GM12878 (cell line): Measurements from ENCODE around the gene PGLYRP2. TPM values are rescaled to one million over a fixed set of nuclear protein-coding genes. Genes with fewer than 3 reads are reported as not detected.

Experiments used
- ATAC-seq: fragments of 200-7000 bp; cut with Tn5 transposase; 3 replicates; pipeline ENCODE4 v1.9.1; 2020; ENCODE audit warnings: mild to moderate bottlenecking, moderate library complexity
- BruUV-seq: library from RNA; stranded (reverse); fragments of 400-500 nt; replicated peaks from 2 replicates; lab custom pipeline; 2021; lab: Mats Ljungman, UMichigan
- CTCF ChIA-PET: fragments of 300-600 bp; sonication (Branson Sonifier 250); formaldehyde crosslinking; extraction: SDS; loops from one replicate; lab custom pipeline; 2021; ENCODE audit warnings: inconsistent platforms; lab: Yijun Ruan, JAX
- POLR2A ChIA-PET: fragments of 350-600 bp; formaldehyde crosslinking; extraction: SDS; loops from one replicate; lab custom pipeline; 2021; ENCODE audit warnings: inconsistent platforms; lab: Charles Lee
- RAD21 ChIA-PET: fragments of 300-600 bp; sonication (Branson Sonifier 250); formaldehyde crosslinking; loops from one replicate; lab custom pipeline; 2023; ENCODE audit warnings: antibody characterized with exemption; ENCODE audit not compliant: unreplicated experiment; lab: Charles Lee
- SMC1A ChIA-PET: fragments of 300-600 bp; sonication (Branson Sonifier 250); formaldehyde crosslinking; loops from one replicate; lab custom pipeline; 2023; ENCODE audit not compliant: unreplicated experiment, uncharacterized antibody; lab: Charles Lee
- DNase-seq: peaks from one replicate; pipeline ENCODE4 v3.0.0-alpha.2; 2011; ENCODE audit warnings: low read depth, low spot score
- FAIRE-seq: peaks from 3 replicates; lab custom pipeline; 2011; peaks lifted over from hg19 to GRCh38; lab: Jason Lieb, UNC
- H2AFZ ChIP-seq: 2 replicates; pipeline ENCODE4 v1.6.0; 2011; ENCODE audit warnings: low read depth, low read length, control low read depth; ENCODE audit not compliant: control insufficient read depth
- H3K27ac ChIP-seq: 2 replicates; pipeline ENCODE4 v1.5.1; 2011; ENCODE audit warnings: control low read depth; ENCODE audit not compliant: control insufficient read depth, insufficient read depth
- H3K27me3 ChIP-seq, 2 experiments: replicated peaks in 1 of 2; 2 replicates each; pipeline versions ENCODE4 v1.6.0 to v1.6.1; 2011; ENCODE audit warnings: low read length in 1 of 2; ENCODE audit not compliant: control insufficient read depth in 2 of 2, insufficient read depth in 2 of 2
- H3K36me3 ChIP-seq, 2 experiments: 2 replicates each; pipeline ENCODE4 v1.5.1; 2011; ENCODE audit warnings: low read length in 1 of 2; ENCODE audit not compliant: control insufficient read depth in 2 of 2, insufficient read depth in 2 of 2
- H3K4me1 ChIP-seq: 2 replicates; pipeline ENCODE4 v1.6.1; 2011; ENCODE audit warnings: mild to moderate bottlenecking, low read length, moderate library complexity, mixed read lengths; ENCODE audit not compliant: control insufficient read depth, insufficient read depth
- H3K4me2 ChIP-seq: 2 replicates; pipeline ENCODE4 v1.6.0; 2011; ENCODE audit warnings: control low read depth; ENCODE audit not compliant: control insufficient read depth, insufficient read depth
- H3K4me3 ChIP-seq: fragments of 200-600 bp; sonication (generic); 2 replicates; pipeline ENCODE4 v1.5.1; 2016
- H3K79me2 ChIP-seq: 2 replicates; pipeline ENCODE4 v1.6.0; 2011; ENCODE audit warnings: low read length; ENCODE audit not compliant: control insufficient read depth, insufficient read depth
- H3K9ac ChIP-seq: 2 replicates; pipeline ENCODE4 v1.8.0; 2011; ENCODE audit warnings: low read length, control low read depth, mixed read lengths; ENCODE audit not compliant: control insufficient read depth, insufficient read depth
- H3K9me3 ChIP-seq: replicated peaks from 3 replicates; pipeline ENCODE4 v1.5.1; 2011; ENCODE audit warnings: mild to moderate bottlenecking, low read length; ENCODE audit not compliant: control insufficient read depth, insufficient read depth
- H4K20me1 ChIP-seq: 2 replicates; pipeline ENCODE4 v1.6.0; 2011; ENCODE audit not compliant: control insufficient read depth, insufficient read depth
- CHD4 ChIP-seq: fragments of 200-600 bp; sonication (generic); IDR thresholded peaks from 2 replicates; pipeline ENCODE4 v1.6.1; 2016; ENCODE audit warnings: mild to moderate bottlenecking
- CTCF ChIP-seq, 3 experiments: IDR thresholded peaks in 2 of 3; conservative IDR thresholded peaks in 1 of 3; 2 replicates each; pipeline ENCODE4 v1.5.1; 2011; ENCODE audit warnings: low read depth in 3 of 3, low read length in 3 of 3, mild to moderate bottlenecking in 3 of 3, control low read depth in 2 of 3, moderate library complexity in 2 of 3, inconsistent platforms in 1 of 3, mixed read lengths in 1 of 3; ENCODE audit not compliant: control insufficient read depth in 2 of 3, insufficient read depth in 1 of 3; ENCODE audit errors: extremely low read depth in 1 of 3
- JUND ChIP-seq: IDR thresholded peaks from 2 replicates; pipeline ENCODE4 v1.6.1; 2012; ENCODE audit warnings: low read depth, mild to moderate bottlenecking, low read length, improper control_type of control experiment, moderate library complexity
- NR2C1 ChIP-seq: fragments of 450-650 bp; IDR thresholded peaks from 2 replicates; pipeline ENCODE4 v1.6.1; 2017; ENCODE audit warnings: antibody characterized with exemption, mild to moderate bottlenecking, moderate library complexity
- NR2C2 ChIP-seq: IDR thresholded peaks from 2 replicates; pipeline ENCODE4 v1.6.1; 2011; ENCODE audit warnings: borderline replicate concordance, low read depth; ENCODE audit not compliant: control insufficient read depth, insufficient read length
- POLR2A ChIP-seq: IDR thresholded peaks from 2 replicates; pipeline ENCODE4 v1.6.1; 2011; ENCODE audit warnings: low read depth, mild to moderate bottlenecking, low read length
- ZNF384 ChIP-seq: IDR thresholded peaks from 2 replicates; pipeline ENCODE4 v1.6.1; 2012; ENCODE audit warnings: low read depth, mild to moderate bottlenecking, low read length, improper control_type of control experiment, borderline replicate concordance
- whole genome bisulfite sequencing: methylation state at CpG from one replicate; pipeline ENCODE4 v1.1.6; 2016; ENCODE audit warnings: low lambda C conversion rate; ENCODE audit not compliant: insufficient replicate concordance, insufficient coverage; ENCODE audit errors: missing lambda C conversion rate; 5-methylcytosine and 5-hydroxymethylcytosine counted together
- in situ Hi-C: fragments of 300-500 bp; cut with MboI; formaldehyde crosslinking; loops from 9 replicates; pipeline ENCODE4 v1.14.3; 2018; ENCODE audit warnings: mixed read lengths
- intact Hi-C: fragments of 100-400 bp; cut with micrococcal nuclease; formaldehyde crosslinking; loops from one replicate; pipeline ENCODE4 v1.14.2; 2022; ENCODE audit not compliant: unreplicated experiment
- polyA plus RNA-seq, 11 experiments: library from polyadenylated mRNA; depleted of rRNA in 4 of 11; unstranded in 6 of 11; stranded (reverse) in 5 of 11; fragments of >200 nt; fragmentation: Nextera tagmentation in 4 of 11; fragmentation: Illumina TruSeq in 1 of 11; extraction: Ambion mirVana in 4 of 11; extraction: Trizol in 1 of 11; gene quantifications; 1 replicate in 1 of 11; 2 replicates in 10 of 11; pipeline versions ENCODE4 v1.2.1 to v1.2.3, GENCODE V29; 2011 to 2016; ENCODE audit warnings: inconsistent platforms in 2 of 11, missing spikeins in 2 of 11, low read depth in 1 of 11
- total RNA-seq, 4 experiments: library from RNA; depleted of rRNA in 3 of 4; stranded (reverse); fragments of >200 nt in 3 of 4; fragmentation: Illumina TruSeq in 1 of 4; extraction: Trizol in 1 of 4; gene quantifications; 2 replicates each; pipeline versions ENCODE4 v1.2.1 to v1.2.3, GENCODE V29; 2013 to 2021

The PGLYRP2 gene
- total and polyA plus RNA-seq, 10 of the 15 experiments (the other 5 are each of a cell fraction or from before 2014, with no cell fraction given) = 0.15 to 0.48 (median 0.26) TPM; not detected in 5

- TF ChIP-seq NR2C1 (0 out of 2 replicates have a peak, but pooled peaks have one; percentile 25), JUND (no peak), NR2C2 (peak; percentile 46), CTCF (IDR thresholded peaks at IDR 0.05 in 2 of 3, conservative IDR thresholded peaks at IDR 0.05 in 1 of 3; ENCODE audit: control insufficient read depth in 2 of 3, extremely low read depth in 1 of 3, insufficient read depth in 1 of 3, low read depth in 3 of 3, low read length in 3 of 3) (0 out of 6 replicates have a peak, but pooled peaks of 1 of the 3 experiments have one; percentile 8), CHD4 (no peak)
Measured at GRCh38 chr19:15453906-15454860, 25.1 kb downstream of the PGLYRP2 start (continued).

GRCh38 chr19:15453091-15453578 is 26.2 kb downstream of the PGLYRP2 start:
- FAIRE-seq (no peak), DNase-seq (no peak), ATAC-seq (no peak)
- no peak overlapping the region for H3K27ac ChIP-seq
- H3K9me3 ChIP-seq = no peaks in the 10 kb centered on the region; the same call in 2 of the 3 replicates
- peaks cover 7% of the 10 kb centered on the region for H3K4me1 ChIP-seq
- intact Hi-C loops = no loop called here
- no peaks in the 10 kb centered on the region for H4K20me1 ChIP-seq
- POLR2A ChIA-PET = no interaction called here
- no TSS peak for BruUV-seq
- CTCF ChIA-PET = interaction anchor here (1.1 to 1.5 kb wide), 2 partner anchors 34 to 102 kb away, joined by 4 read pairs; partner anchors contain the start of gene AKAP8L
- H3K36me3 ChIP-seq = peaks cover 16 to 18% of the 10 kb centered on the region in 2 experiments
- SMC1A ChIA-PET = no interaction called here
- H3K9ac ChIP-seq = no peak overlapping the region
- H3K4me2 ChIP-seq = no peak overlapping the region
- 99% methylated on average over 41 of the region's 44 CpGs for WGBS
- no peaks in the 10 kb centered on the region for H3K27me3 ChIP-seq
- no peak overlapping the region for H3K4me3 ChIP-seq
- TF ChIP-seq ZNF384 (no peak), POLR2A (0 out of 2 replicates have a peak, but pooled peaks have one; percentile 6)
- RAD21 ChIA-PET = no interaction called here
- no peak overlapping the region for H2AFZ ChIP-seq
- in situ Hi-C loops = no loop called here
- H3K79me2 ChIP-seq = no peaks in the 10 kb centered on the region
